ENCODE data around the gene ARID1A. TPM values are rescaled to one million over a fixed set of nuclear protein-coding genes. Genes with fewer than 3 reads are reported as not detected.

Gene ARID1A
- total RNA-seq, 1 donor from 2014 or later = 155 TPM

DNA sequence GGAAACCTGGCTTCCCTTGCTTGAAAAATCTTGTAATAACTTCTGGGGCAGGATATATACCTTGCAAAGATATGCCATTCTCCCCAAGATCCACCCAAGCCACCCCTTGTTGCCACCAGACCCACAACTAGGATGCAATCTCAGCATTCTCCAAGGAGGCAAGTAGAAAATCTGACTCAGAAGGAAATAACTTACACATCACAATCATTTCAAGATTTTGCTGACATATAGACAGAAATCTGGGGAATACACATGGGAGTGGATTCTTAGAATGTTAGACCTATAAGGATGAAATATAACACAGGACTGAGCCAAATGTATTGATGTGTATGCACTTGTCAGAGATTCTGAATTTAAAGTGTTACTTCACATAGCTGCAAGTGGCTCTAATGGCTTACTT is 115.9 kb downstream of the ARID1A start:
- H3K27ac Mint-ChIP-seq (ENCODE audit: unreplicated experiment) = no peak overlapping the region
- no peaks in the 10 kb centered on the region for H3K4me1 Mint-ChIP-seq
- no peaks in the 10 kb centered on the region for H3K27me3 Mint-ChIP-seq (ENCODE audit: low read depth)
- DNase-seq (ENCODE audit: low read depth, low spot score) = no peak
- H3K4me3 Mint-ChIP-seq = no peak overlapping the region
- no peaks in the 10 kb centered on the region for H3K9me3 Mint-ChIP-seq
- TF ChIP-seq, protein P1, sequence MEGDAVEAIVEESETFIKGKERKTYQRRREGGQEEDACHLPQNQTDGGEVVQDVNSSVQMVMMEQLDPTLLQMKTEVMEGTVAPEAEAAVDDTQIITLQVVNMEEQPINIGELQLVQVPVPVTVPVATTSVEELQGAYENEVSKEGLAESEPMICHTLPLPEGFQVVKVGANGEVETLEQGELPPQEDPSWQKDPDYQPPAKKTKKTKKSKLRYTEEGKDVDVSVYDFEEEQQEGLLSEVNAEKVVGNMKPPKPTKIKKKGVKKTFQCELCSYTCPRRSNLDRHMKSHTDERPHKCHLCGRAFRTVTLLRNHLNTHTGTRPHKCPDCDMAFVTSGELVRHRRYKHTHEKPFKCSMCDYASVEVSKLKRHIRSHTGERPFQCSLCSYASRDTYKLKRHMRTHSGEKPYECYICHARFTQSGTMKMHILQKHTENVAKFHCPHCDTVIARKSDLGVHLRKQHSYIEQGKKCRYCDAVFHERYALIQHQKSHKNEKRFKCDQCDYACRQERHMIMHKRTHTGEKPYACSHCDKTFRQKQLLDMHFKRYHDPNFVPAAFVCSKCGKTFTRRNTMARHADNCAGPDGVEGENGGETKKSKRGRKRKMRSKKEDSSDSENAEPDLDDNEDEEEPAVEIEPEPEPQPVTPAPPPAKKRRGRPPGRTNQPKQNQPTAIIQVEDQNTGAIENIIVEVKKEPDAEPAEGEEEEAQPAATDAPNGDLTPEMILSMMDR (conservative IDR thresholded peaks at IDR 0.05) = no peak
- H3K36me3 Mint-ChIP-seq (ENCODE audit: low read depth) = peaks cover 2% of the 10 kb centered on the region

DNA sequence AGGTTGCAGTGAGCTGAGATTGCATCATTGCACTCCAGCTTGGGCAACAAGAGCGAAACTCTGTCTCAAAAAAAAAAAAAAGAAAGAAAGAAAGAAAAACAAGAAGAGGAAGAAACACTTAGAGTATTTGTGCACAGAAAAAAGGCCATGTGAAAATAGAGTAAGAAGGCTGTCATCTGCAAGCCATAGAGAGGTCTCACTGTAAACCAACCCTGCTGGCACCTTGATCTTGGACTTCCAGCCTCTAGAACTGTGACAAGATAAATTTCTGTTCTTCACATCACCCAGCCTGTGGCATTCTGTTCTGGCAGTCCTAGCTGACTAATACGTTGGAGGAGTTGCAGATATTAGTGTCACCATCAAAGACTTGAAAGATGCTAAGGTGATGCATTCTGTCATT is 118.6 kb downstream of the ARID1A start:
- H3K4me1 Mint-ChIP-seq = no peaks in the 10 kb centered on the region
- DNase-seq (ENCODE audit: low read depth, low spot score) = no peak
- no peaks in the 10 kb centered on the region for H3K27me3 Mint-ChIP-seq (ENCODE audit: low read depth)
- H3K36me3 Mint-ChIP-seq (ENCODE audit: low read depth) = no peaks in the 10 kb centered on the region
- no peaks in the 10 kb centered on the region for H3K9me3 Mint-ChIP-seq
- TF ChIP-seq, protein P1 (conservative IDR thresholded peaks at IDR 0.05) = no peak
- H3K4me3 Mint-ChIP-seq = no peak overlapping the region
- H3K27ac Mint-ChIP-seq (ENCODE audit: unreplicated experiment) = no peak overlapping the region

DNA sequence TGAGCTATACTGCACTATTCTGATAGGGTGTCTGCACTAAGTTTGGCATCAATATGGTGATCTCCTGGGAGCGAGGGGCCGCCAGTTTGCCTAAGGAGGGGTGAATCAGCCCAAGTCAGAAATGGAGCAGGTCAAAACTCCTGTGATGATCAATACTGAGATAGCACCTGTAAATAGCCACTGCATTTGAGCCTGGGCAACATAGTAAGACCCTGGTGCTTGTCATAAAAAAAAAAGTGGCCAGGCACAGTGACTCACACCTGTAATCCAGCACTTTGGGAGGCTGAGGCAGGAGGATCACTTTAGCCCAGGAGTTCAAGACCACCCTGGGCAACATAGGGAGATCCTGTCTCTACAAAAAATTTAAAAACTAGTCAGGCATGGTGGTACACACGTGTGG is 119.1 kb downstream of the ARID1A start:
- no peak overlapping the region for H3K4me3 Mint-ChIP-seq
- no peaks in the 10 kb centered on the region for H3K9me3 Mint-ChIP-seq
- H3K27ac Mint-ChIP-seq (ENCODE audit: unreplicated experiment) = no peak overlapping the region
- H3K4me1 Mint-ChIP-seq = no peaks in the 10 kb centered on the region
- no peaks in the 10 kb centered on the region for H3K27me3 Mint-ChIP-seq (ENCODE audit: low read depth)
- no peak for DNase-seq (ENCODE audit: low read depth, low spot score)
- H3K36me3 Mint-ChIP-seq (ENCODE audit: low read depth) = no peaks in the 10 kb centered on the region
- TF ChIP-seq, protein P1 (conservative IDR thresholded peaks at IDR 0.05) = no peak

DNA sequence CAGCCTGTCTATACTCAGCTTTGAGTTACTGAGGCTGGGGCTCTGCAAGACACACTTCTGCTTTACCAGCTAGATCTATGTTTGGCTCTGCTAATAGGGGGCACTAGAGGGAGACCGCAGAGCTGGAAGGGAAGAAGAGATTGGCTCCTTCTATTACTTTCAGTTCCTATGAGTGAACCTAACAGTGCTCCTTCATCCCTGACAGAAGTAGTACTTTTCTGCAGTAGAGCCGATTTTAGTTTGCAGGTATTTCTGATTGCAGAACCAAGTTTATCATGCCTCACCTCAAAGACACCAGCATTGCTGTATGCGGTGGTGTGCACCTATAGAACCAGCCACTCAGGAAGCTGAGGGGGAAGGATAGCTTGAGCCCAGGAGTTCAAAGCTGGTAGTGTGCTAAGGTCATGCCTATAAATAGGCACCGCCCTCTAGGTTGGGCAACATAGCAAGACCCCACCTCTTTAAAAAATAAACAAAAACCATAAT is 125.0 kb downstream of the ARID1A start:
- Mint-ChIP-seq H3K4me3 (peak overlapping the region; percentile 23), H3K27ac (ENCODE audit: unreplicated experiment) (no peak overlapping the region), H3K36me3 (ENCODE audit: low read depth) (no peaks in the 10 kb centered on the region), H3K9me3 (no peaks in the 10 kb centered on the region), H3K27me3 (ENCODE audit: low read depth) (no peaks in the 10 kb centered on the region), H3K4me1 (no peaks in the 10 kb centered on the region)
- TF ChIP-seq, protein P1 (conservative IDR thresholded peaks at IDR 0.05) = no peak
- no peak for DNase-seq (ENCODE audit: low read depth, low spot score)

DNA sequence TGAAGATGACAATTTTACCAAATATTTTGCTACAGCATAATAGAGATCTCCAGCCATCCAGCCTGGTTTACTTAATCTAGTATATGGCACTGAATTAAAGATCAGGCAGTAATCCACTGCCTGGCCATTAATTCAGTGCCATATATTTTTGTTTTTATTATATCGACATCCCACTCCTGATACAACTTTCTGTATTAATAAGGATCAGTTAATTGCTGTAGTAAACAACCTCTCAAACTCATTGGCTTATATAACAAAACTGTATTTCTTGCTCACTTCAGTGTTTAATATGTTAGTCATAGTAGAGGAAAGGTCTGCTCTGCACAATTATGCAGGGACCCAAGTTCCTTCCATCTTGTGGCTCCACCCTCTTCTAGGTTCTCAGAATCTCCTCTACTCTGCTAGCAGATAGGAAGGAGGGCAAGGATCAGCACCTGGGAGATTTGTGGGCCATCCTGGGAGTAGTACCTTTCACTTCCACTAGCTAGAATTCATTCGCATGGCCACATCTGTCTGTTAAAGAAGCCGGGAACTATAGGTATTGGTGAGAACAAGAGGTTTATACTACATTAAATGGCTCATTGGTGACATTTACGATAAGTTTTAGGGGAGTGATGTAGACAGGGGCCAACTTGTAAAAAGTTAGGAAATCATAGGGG is 127.1 kb downstream of the ARID1A start:
- peaks cover 12% of the 10 kb centered on the region for H3K4me1 Mint-ChIP-seq
- TF ChIP-seq, protein P1 (conservative IDR thresholded peaks at IDR 0.05) = peak; percentile 21
- DNase-seq (ENCODE audit: low read depth, low spot score) = no peak
- no peaks in the 10 kb centered on the region for H3K36me3 Mint-ChIP-seq (ENCODE audit: low read depth)
- no peaks in the 10 kb centered on the region for H3K27me3 Mint-ChIP-seq (ENCODE audit: low read depth)
- H3K27ac Mint-ChIP-seq (ENCODE audit: unreplicated experiment) = no peak overlapping the region
- no peaks in the 10 kb centered on the region for H3K9me3 Mint-ChIP-seq
- H3K4me3 Mint-ChIP-seq = peak overlapping the region; percentile 42

Measured in neural crest cell (in vitro differentiated cells).